K562 (cell line): ENCODE results near the gene SLC22A23. TPM values are rescaled to one million over a fixed set of nuclear protein-coding genes. Genes with fewer than 3 reads are reported as not detected.

ENCODE experiments used
- ASH1L ChIP-seq: fragments of 450-650 bp; IDR thresholded peaks from 2 replicates; pipeline ENCODE4 v1.6.1; 2018; ENCODE audit warnings: borderline replicate concordance, mild to moderate bottlenecking, low read depth; ENCODE audit not compliant: partially characterized antibody
- BRCA1 ChIP-seq, 2 experiments: fragments of 450-650 bp in 1 of 2; sonication (generic) in 1 of 2; formaldehyde crosslinking in 1 of 2; IDR thresholded peaks; 2 replicates each; pipeline versions ENCODE4 v1.5.0 to v1.6.1; 2017 to 2020; ENCODE audit warnings: mild to moderate bottlenecking in 1 of 2, missing genetic modification reagents in 1 of 2
- DLX4 ChIP-seq: fragments of 250-450 bp; sonication (Bioruptor Pico); IDR thresholded peaks from 2 replicates; pipeline ENCODE4 v1.6.1; 2021; ENCODE audit warnings: mild to moderate bottlenecking
- FOSL1 ChIP-seq: fragments of 200-800 bp; sonication (Bioruptor generic); conservative IDR thresholded peaks from 2 replicates; pipeline ENCODE4 v1.6.1; 2016; ENCODE audit warnings: missing genetic modification characterization, missing compliant biosample characterization
- MAFF ChIP-seq: IDR thresholded peaks from 2 replicates; pipeline ENCODE4 v1.6.1; 2012; ENCODE audit warnings: low read length, improper control_type of control experiment
- MGA ChIP-seq: fragments of 450-650 bp; IDR thresholded peaks from 2 replicates; pipeline ENCODE4 v1.6.1; 2016; ENCODE audit warnings: mild to moderate bottlenecking, moderate library complexity
- NONO ChIP-seq, 2 experiments: fragments of 200-400 bp in 1 of 2; fragments of 450-650 bp in 1 of 2; formaldehyde crosslinking in 1 of 2; IDR thresholded peaks; 2 replicates each; pipeline ENCODE4 v1.6.1; 2017; ENCODE audit warnings: low read depth in 2 of 2, mild to moderate bottlenecking in 2 of 2, moderate library complexity in 2 of 2, low read length in 1 of 2
- POLR3G ChIP-seq: IDR thresholded peaks from 2 replicates; pipeline ENCODE4 v1.6.1; 2011; ENCODE audit not compliant: insufficient read length, insufficient replicate concordance; ENCODE audit errors: extremely low read depth
- TAF1 ChIP-seq: IDR thresholded peaks from 2 replicates; pipeline ENCODE4 v1.6.1; 2011; ENCODE audit warnings: mild to moderate bottlenecking, low read length, moderate library complexity; ENCODE audit not compliant: insufficient read depth, control insufficient read depth, severe bottlenecking; ENCODE audit errors: extremely low read depth
- UBTF ChIP-seq, 2 experiments: IDR thresholded peaks; 2 replicates each; pipeline ENCODE4 v1.6.1; 2012; ENCODE audit warnings: improper control_type of control experiment in 2 of 2, low read depth in 2 of 2, low read length in 2 of 2, borderline replicate concordance in 1 of 2
- ZNF778 ChIP-seq: fragments of 450-650 bp; formaldehyde crosslinking; IDR thresholded peaks from 2 replicates; pipeline ENCODE4 v1.4.0; 2020; ENCODE audit warnings: mild to moderate bottlenecking, moderate library complexity
- polyA plus RNA-seq, 8 experiments: library from polyadenylated mRNA; depleted of rRNA in 4 of 8; stranded (reverse) in 5 of 8; unstranded in 3 of 8; fragments of >200 nt; fragmentation: Nextera tagmentation in 2 of 8; fragmentation: Illumina TruSeq in 1 of 8; extraction: Ambion mirVana in 2 of 8; extraction: Trizol in 1 of 8; gene quantifications; 2 replicates each; pipeline versions ENCODE4 v1.2.1 to v1.2.3, GENCODE V29; 2011 to 2014; ENCODE audit warnings: inconsistent platforms in 1 of 8, missing spikeins in 1 of 8
- total RNA-seq, 7 experiments: library from RNA; depleted of rRNA in 6 of 7; stranded (reverse); fragments of >200 nt in 6 of 7; fragmentation: Illumina TruSeq in 2 of 7; extraction: Trizol in 2 of 7; gene quantifications; 2 replicates each; pipeline versions ENCODE4 v1.2.1 to v1.2.3, GENCODE V29; 2011 to 2021; ENCODE audit warnings: low replicate concordance in 1 of 7

SLC22A23 gene
- total and polyA plus RNA-seq, 9 of the 15 experiments (the other 6 are each of a cell fraction or from before 2014, with no cell fraction given): 0.30 to 8.7 (median 2.5) TPM

- TF ChIP-seq MAFF: peak; percentile 13; the same call in 1 of the 2 replicates
- no peak for TF ChIP-seq BRCA1 (IDR thresholded peaks at IDR 0.05)
- no peak for TF ChIP-seq BRCA1 (CRISPR knock-in tag; IDR thresholded peaks at IDR 0.05)
- TF ChIP-seq DLX4 (CRISPR knock-in tag): no peak
- peak; percentile 97 for TF ChIP-seq FOSL1 (tag)
- no peak for TF ChIP-seq UBTF (IDR thresholded peaks at IDR 0.05; ENCODE audit: borderline replicate concordance in 1 of 2, low read depth in 2 of 2, low read length in 2 of 2)
- no peak for TF ChIP-seq ASH1L
- TF ChIP-seq NONO (IDR thresholded peaks at IDR 0.05; ENCODE audit: low read depth in 2 of 2, low read length in 1 of 2): no peak
- peak; percentile 87 for TF ChIP-seq MGA
- TF ChIP-seq POLR3G: no peak
- TF ChIP-seq TAF1: no peak
- TF ChIP-seq ZNF778 (CRISPR knock-in tag): no peak
These were observed 119.1 kb downstream of the SLC22A23 start (continued) for GRCh38 chr6:3337521-3338350.
